Left lobe of liver (tissue), 2 donors: Measurements from ENCODE around the gene CFAP100. TPM values are rescaled to one million over a fixed set of nuclear protein-coding genes. Genes with fewer than 3 reads are reported as not detected.
A peak's percentile ranks its signal among the peaks of the same experiment; 100 is the strongest.

Experiments used
- ATAC-seq: fragments of 200-7000 bp; cut with Tn5 transposase; one replicate; pipeline ENCODE4 v1.9.1; 2020; ENCODE audit warnings: mild to moderate bottlenecking, moderate library complexity
- DNase-seq: peaks from one replicate; pipeline ENCODE4 v3.0.0-alpha.2; 2020; ENCODE audit warnings: low spot score
- total RNA-seq: library from RNA; stranded (reverse); gene quantifications from one replicate; pipeline ENCODE4 v1.2.1, GENCODE V29; 2021
- donor health status: DM: no; HTN: no; CAD: no; lungs with moderate emphysema.
- donor health status: DM: no; HTN: yes; CAD: no.

The CFAP100 gene
- total RNA-seq, 1 donor from 2014 or later = not detected

GRCh38 chr3:126439346-126439967 lies 44.7 kb downstream of the CFAP100 start:
- ATAC-seq (no peak), DNase-seq (peak; percentile 41)

GRCh38 chr3:126439968-126440708 lies 45.4 kb downstream of the CFAP100 start:
- DNase-seq = no peak
- ATAC-seq = no peak

GRCh38 chr3:126440709-126440995 lies 45.9 kb downstream of the CFAP100 start:
- DNase-seq (peak; percentile 37), ATAC-seq (no peak)

DNA sequence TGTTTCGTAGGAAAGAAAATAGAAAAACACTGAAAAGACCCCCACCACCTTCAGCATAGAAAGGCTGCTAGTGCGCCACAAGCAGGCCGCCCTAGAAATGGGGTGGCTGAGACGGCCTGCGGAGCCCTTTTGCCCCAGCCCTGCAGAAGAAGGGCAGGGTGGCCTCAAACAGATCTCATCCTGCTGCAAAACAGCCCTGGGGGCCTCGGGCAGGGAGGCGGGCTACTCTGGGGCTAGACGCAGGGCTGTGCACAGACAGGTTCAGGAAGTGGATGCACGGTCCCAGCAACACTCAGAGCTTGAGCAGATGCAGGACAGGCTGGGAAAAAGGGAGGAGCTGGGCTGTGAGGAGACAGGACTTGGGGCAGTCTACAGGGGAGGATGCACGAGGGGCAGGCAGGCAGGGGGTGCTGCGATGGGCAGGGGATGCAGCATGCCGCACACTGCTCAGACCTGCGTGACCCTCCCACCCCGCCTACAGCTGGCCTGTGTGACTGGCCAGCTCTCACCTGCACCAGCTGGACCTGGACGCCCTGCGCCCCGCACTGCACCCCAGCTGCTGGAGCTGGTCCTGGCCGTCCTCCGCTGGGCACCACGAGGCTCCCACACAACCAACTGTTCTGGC lies 46.7 kb downstream of the CFAP100 start:
- ATAC-seq = no peak
- no peak for DNase-seq

DNA sequence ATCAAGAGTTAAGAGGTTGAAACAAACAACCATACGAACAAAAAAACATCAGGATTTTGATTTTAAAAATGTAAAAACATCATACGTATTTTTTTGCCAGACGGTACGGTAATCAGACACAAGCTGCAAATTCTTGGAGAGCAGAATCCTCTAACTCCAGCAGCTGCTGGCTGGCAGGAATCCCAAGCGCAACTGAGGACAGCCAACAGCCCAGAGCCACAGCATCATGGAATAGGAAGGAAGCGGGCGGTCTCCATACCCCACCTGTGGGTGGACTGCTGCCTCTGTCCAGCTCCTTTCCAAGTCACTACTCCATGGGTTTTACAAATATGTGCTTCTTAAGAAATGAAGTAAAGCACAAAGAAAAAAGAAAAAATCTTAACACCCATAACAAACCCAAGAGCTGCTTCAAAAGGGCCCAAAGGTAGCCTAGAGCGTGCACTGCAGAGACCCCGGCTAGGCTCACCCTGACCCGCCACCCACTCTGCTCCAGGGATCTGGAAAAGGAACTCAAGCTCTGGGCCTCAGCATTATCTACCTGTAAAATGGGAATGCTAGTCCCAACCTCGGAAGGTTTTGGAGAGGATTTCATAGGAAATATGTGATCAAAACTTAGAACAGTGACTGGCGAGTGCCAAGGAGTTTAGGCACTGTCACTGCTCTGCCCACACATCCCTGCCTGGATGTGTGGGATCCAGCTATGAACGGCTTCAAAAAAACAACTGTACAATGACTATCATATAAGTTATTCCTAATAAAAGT lies 47.6 kb downstream of the CFAP100 start:
- no peak for DNase-seq
- no peak for ATAC-seq

DNA sequence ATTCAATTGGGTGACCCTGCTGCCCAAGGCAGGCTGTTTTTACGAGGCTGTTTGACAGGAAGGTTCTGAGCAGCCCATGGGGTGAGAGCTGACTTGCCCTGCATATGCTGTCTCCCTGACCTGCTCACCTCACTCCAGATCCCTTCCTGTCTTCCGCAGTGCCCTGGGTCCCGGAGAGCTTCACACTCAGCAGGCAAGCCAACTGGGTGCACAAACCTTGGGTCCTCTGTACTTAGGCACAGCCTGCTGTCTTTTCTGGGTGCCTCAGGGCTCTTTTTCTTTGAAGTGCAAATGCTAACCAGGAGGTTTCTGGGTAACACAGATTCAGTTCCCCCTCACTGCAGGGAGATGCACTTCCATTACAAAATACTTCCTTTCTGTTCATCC lies 48.1 kb downstream of the CFAP100 start:
- DNase-seq (no peak), ATAC-seq (no peak)

GRCh38 chr3:126445506-126445905 lies 50.8 kb downstream of the CFAP100 start:
- DNase-seq (no peak), ATAC-seq (no peak)

- ATAC-seq (peak; percentile 42), DNase-seq (peak; percentile 46)
Observed at GRCh38 chr3:126446301-126446700, 51.6 kb downstream of the CFAP100 start.

- DNase-seq (no peak), ATAC-seq (no peak)
Observed at GRCh38 chr3:126446791-126447190, 52.1 kb downstream of the CFAP100 start.

DNA sequence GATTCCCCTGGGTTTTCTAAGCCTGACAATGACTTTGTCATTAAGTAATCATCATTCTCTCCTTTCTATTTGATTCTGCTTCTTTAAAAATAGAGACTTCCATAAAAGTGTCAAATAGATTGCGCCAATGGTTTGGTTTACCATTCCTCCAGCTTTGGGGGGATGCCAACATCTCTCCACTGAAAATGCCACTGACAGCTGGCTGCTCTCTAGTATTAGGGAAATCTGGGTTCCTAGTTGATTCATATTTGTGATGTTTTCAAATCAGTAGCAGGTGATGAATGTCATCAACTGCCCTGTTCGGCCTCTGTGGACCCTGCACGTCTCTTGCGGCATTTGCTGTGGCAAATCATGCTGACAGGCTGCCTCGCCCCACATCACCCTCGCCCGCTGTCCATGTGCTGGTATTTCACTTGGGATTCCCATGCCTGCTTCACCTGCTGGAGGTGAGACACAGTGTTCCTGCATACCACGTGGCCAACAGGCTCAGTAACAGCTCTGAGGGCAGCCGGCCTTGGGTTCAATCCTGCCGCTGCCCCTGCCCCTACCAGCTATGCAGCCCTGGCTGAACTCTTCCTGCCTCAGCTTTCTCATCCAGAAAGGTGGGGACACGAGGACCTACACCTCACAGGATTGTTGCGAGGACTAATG lies 52.9 kb downstream of the CFAP100 start:
- peak; percentile 61 for DNase-seq

GRCh38 chr3:126448136-126448892 lies 53.6 kb downstream of the CFAP100 start:
- ATAC-seq (no peak), DNase-seq (peak; percentile 35)

More for the DNA sequence above, 52.9 kb downstream of the CFAP100 start:
- ATAC-seq = peak; percentile 41

DNA sequence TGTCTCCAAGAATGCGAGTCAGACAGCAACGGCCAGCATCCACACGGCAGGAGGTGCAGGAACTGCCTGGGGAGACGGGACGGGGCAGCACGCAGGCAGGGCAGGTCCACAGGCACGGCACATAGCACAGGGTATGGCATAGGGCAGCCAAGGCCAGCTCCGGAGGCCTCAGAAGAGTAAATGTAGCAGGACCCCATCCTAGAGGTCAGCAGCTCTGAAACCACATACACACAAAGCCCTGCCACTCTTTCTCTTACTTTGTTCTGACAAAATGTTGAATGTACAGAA lies 54.1 kb downstream of the CFAP100 start:
- ATAC-seq (no peak), DNase-seq (peak; percentile 41)

GRCh38 chr3:126449621-126450051 lies 54.9 kb downstream of the CFAP100 start:
- peak; percentile 72 for ATAC-seq
- peak; percentile 84 for DNase-seq

DNA sequence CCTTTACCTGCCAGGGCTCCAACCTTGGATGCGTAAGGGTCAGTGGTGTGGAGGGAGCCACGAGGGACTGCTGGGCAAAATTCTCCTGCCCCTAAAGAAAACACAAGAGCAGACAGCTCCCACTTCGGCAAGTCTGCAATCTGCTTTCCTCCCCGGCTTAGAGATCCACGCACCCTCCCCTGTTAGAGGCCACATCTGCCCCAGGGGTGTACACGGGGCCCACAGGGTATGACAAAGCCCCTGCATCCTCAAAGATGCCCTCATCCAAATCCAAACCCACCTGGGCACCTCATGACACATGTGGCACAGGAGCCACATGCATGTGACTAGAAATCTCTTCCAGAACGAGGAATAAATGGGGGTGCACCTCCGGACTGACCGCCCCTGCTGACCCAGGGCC lies 55.5 kb downstream of the CFAP100 start:
- DNase-seq (peak; percentile 37), ATAC-seq (no peak)

DNA sequence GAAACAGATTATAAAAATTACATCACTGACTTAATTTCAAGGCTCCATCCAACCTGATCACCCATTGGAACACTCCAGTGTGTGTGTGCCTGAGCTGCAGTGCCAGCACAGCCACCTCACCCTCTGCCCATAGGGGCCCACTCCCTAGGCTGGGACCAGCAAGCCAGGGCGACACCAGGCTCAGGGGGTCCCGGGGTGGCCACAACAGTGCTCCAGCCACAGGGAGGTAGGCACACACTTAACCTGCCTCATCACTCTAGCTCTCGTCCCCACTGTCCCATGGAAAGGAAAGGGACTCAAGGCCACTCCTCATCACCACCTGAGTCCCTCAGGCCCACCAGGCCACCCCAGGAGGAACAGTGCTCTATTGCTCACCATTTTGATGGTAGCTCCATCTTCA lies 56.0 kb downstream of the CFAP100 start:
- DNase-seq (peak; percentile 43), ATAC-seq (no peak)

- no peak for ATAC-seq
Observed at GRCh38 chr3:126451511-126451910, 56.8 kb downstream of the CFAP100 start.

GRCh38 chr3:126452213-126452612 lies 57.5 kb downstream of the CFAP100 start:
- DNase-seq (no peak), ATAC-seq (no peak)

More at GRCh38 chr3:126451511-126451910, 56.8 kb downstream of the CFAP100 start:
- DNase-seq = peak; percentile 31

DNA sequence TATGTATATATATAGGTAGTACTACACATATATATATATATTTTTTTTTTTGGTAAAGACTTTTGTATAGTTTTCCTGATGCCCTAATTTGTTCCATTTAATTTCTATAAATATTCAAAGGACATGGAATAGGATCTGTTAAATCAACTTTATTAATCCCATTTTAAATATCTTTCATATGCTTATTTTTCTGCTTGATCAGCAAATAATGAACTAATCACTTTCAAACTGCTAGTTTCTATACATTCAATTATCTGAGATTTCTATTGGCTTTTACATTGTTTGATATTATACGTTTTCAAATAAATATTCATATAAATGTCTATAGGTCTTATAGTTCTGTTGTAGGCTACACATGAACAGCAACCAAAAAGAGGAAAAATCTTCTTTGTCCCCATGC lies 59.3 kb downstream of the CFAP100 start:
- ATAC-seq = no peak
- no peak for DNase-seq

GRCh38 chr3:126454437-126455198 lies 59.9 kb downstream of the CFAP100 start:
- no peak for ATAC-seq
- DNase-seq = no peak

- DNase-seq = peak; percentile 45
- ATAC-seq = no peak
Observed at GRCh38 chr3:126456211-126456610, 61.5 kb downstream of the CFAP100 start.
